HG03280 (cell line): ENCODE measurements around the gene ACP4.

Experiments
- ATAC-seq: cut with Tn5 transposase; IDR thresholded peaks from one replicate; pipeline ENCODE4 v1.9.1; 2021; ENCODE audit warnings: mild to moderate bottlenecking, moderate library complexity; ENCODE audit not compliant: unreplicated experiment

ACP4 gene

DNA sequence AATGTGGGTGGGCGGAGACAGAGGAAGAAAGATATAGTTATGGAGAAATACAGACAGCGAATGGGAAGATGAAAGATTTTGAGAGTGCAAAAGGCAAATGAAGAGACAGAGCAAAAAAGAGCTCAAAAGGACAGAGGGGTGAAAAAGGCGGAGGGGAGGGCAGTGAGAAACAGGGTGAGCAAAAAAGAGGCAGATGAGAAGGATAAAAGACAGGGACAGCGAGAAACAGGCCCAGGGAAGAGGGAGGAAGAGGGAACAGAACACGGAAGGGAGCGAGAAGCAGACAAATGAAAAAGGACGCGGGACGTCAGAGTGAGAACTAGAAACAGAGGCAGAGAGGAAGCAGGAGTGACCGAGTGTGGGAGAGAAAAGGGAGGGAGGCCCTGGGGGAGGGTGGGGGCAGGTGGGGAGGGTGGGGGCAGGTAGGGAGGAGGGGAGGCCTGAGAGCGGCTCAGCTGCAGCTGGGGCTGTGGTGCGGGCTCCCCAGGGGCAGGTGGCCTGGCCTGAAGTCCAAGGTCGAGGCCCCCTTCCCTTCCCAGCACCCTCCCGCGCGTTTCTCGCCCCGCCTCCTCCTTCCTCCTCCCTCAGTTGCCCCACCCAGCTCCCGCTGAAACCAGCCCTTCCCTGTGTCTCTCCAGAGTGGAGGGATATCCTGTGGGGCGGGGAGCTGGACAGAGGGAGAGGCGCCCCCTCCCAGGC, 30.5 kb downstream of the ACP4 start:
- ATAC-seq, result no peak

DNA sequence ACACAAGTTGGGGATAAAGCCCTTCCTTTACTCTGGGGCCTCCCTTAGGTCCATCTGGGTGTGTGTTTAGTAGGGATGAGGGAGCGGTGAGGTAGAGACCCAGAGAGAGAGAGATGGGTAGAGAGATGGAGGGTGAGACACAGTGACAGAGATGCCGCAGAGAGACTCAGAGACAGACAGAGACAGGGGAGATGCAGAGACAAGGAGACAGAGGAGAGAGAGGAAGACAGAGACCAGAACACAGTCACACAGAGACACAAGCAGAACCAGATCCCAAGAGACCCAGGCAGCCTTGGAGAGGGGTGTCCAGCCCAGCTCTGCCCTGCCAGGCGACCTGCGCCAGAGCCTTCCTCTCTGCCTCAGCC, 31.0 kb downstream of the ACP4 start:
- no peak for ATAC-seq

DNA sequence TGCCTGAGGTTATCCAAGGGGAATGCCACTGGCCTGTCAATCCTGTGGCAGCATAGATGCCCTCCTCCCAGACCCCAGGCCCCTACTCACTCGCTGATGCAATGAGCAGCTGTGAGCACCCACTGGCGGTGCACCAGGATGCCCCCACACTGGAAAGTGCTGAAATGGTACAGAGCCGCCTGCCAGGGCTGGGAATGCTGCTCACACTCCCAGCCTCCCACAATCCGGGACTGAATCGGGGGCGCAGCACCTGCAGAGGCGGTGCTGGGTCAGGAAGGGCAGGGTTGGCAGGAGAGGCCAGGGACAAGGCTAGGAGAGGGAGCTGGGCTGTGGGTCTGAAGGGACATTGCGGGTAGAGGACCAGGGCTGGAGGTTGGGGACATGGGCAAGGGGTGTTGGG, 31.4 kb downstream of the ACP4 start:
- no peak for ATAC-seq

DNA sequence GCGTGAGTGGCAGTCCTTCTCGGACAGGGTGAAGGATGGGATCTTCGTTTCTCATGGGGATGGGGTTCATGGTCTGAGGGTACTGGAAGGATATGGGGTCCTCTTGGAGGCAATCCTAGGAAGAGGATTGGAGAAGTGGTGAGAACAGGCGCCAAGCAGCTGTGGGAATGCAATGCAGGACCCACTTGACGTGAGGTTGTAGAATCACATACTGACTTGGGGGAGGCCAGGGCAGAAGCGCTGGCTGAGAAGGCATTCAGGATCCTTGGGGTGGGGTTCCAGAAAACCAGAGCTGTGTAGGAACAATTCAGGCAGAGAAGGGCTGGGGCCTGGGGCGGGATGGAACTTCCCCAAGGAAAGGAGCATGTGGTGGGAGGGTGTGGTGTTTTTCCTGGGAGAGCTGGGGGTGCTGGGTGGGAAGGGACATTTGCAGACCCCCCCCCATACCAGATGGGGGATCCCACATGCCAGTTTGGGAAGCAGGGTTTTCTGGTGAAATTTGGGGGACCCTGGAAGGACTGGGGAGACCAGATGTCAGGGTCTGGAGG, 32.5 kb downstream of the ACP4 start:
- no peak for ATAC-seq

DNA sequence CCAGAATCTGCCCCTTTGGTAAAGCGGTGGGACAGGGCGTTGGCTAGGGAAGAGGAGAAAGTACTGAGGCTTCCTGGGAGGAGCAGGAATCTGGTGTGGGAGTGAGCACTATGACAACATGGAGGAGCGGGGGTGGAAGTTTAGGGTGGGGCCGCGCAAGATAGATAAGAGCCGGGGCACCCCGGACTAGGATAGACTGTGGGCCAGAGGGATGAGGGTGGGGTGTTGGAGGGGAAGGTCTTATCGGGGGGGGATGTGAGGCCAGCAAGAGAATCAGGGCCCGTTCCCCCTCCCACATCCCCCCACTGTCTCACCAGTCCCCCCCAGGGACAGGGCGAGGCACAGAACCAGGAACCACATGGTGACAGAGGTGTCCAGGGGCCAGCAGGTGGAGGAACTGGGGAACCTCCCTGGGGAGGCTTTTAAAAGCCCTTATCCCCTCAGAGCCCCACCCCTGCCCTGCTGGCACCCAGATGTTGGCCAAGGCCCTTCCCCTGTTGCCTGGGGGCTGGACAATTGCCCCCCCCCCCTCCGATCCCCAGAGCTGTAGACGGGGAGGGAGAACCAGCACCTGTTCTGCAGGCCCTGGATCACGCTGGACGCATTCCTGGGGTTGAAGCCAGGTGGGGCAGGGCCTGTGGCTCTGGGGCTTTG, 33.3 kb downstream of the ACP4 start, which contains the start of gene KLK1:
KLK1 (minus strand) TSS at position 399 of the 654 bp plus-strand sequence; CDS start at position 360, 39 bp downstream.
- ATAC-seq, result no peak

DNA sequence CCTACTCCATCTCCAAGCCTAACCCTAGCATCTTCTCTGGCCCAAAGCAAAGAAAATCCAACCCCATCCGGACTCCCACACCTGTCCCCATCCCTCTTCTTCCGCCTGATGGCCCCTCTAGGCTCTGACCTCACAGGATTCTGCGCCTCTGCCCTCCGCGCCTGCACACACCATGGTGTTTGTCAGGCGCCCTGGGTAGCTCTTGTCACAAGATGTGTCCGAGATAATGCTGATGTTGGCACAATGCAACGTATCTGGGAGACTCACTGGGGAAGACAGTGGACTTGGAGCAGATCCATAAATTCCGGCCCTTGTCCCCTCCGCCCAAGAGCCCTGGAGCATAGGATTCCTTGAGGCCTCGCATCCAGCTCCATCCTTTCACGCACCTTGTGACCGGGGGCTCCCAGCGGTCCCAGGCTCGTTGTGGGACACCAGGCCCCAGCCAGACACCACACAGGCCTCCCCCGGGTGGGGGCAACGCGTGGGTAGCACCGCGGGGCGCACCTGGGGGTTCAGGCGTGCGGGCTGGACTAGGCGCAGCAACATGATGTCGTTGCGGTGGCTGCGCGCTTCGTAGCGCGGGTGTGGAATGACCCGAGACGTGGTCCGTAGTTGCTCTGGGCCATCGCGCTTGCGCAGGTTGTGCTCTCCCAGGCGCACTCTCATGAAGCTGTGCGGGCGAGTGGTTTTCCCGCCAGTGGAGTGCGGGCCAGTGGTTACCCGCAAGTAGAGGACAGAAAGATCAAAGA, 36.5 kb downstream of the ACP4 start:
- ATAC-seq, result no peak

DNA sequence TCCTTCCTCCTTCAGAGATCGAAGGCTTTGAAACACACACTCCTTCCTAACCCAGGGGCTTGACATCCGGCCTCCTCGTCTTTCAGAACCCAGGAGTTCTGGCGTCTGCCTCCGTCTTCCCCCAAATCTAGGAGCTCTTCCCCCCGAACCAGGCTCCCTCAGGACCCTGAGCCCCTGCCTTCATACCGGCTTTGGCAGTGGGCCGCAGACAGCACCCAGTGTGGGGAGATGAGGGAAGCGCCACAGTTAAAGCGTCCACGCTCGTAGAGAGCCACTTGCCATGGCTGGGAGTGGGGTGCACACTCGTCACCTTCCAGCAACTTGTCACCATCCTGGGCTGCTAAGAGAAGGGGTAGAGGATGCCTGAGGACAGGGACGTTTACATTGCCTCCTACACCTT, 37.3 kb downstream of the ACP4 start:
- no peak for ATAC-seq

DNA sequence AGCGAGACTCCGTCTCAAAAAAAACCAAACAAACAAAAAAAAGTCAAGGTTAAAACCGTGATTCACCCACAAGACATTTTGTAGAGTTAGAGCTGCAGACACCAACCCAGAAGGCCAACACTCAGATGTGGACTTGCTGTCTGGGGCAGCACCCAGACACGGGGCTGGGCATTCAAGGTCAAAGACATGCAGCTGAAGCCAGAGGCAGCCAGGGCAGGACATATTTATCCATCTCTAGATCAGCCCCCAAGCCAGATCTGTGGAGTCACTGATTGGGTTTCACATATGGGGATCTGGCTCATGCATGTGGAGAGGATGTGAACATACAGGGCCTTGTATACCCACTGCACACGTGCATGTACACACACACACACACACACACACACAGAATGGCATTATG, 39.6 kb downstream of the ACP4 start:
- ATAC-seq, result no peak

DNA sequence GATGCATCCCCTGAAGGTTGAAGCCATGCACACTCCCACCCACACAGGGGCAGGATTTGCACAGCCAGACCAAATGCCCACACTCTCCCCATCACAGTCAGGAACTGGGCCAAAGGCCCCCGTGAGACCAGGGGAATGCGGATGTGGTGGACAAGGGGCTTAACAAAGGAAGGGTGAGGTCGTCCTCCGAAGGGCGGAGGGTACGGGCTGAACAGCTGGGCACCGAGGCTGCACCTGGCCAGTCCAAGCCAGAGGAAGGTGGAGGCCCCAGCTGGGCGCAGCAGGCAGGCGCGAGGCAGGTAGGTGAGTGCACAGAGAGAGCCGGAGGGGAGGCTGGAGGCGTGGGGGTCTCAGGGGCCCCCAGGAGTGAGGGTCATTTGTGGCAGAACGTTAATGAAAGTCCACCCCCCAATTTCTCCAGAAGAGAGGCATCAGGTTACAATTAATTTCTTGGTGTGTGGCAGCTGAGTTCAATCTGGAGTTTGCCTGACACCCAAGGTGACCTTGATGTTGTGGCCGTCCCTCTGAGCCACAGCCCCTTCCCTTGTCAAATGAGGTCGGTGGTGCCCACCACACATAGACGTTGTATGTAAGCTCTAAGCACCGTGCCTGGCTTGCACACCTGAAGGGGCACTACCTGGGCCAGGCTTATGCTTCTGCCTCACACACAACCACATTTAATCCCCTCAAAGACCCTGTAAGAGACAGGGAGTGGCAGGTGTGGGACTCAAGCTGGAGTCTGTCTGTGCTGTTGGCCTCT, 40.2 kb downstream of the ACP4 start:
- ATAC-seq, result no peak

DNA sequence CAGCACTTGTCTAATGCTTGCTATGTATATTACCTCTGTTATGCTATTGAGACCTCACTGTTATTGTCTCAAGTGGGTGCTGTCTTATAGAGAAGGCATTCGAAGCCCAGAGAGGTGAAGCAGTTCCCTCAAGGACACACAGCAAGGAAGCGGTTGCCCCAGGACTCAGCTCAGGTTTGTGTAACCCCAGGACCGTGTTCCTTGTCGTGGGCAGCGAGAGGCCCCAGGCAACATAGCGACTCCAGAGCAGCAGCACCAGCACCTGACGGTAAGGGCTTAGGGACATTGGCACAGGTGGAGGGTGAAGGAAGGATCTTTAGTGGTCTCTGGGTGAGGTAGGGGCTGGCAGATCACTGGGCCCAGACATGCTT, 40.8 kb downstream of the ACP4 start:
- ATAC-seq, result no peak

DNA sequence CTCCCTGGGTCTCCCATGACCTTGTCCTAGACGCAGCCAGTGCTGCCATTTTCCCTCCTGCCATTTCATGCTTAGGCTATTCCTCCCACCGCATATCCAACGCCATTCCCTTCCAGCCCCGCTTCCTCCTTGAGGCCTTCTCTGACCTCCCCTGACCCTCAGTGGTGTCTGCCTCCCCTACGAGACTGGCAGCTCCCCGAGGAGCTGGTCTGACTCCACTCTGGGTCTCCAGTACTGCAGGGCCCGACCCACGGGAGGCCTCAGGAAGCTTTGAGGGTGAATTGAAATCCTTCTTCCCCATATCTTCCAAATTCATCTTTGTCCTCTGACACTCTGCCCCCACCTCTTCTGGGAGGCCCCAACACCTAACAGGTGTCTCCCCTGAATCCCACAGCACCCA, 42.5 kb downstream of the ACP4 start:
- no peak for ATAC-seq

DNA sequence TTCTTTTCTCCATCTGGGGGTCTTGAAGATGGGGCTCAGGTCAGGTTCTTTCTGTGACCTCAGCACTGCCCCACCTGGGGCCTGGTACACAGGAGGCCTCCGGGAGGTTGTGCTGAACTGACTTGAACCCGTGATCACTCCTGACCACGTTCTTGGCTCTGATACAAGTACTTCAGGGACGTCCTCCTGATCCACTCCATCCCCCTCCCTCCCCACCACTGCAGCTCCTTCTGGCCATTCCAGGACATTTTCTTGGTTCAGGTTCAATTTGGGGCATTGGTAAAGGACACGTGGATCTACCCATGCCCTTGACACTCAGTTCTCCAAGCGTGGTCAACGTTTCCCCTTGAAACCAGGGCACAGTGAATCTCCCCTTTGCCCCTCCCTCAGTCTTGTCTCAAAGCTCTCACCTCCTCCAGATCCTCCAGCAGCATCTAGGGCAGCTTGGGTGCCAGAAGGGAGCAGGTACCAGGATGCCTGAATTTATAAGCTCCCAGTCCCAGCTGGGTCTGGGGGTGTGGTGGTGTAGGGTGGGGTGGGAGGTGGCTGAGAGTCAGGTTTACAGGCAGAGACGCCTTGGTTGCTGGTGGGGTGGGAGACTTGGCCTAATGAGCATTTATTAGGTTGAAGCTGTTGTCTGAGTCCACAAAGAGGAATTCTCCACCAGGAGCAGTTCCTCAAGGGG, 43.0 kb downstream of the ACP4 start, which contains the start of gene KLK15:
KLK15 (minus strand) TSS at position 458 of the 685 bp plus-strand sequence. CDS start 2,082 bp downstream, outside the sequence.
- ATAC-seq, result no peak

DNA sequence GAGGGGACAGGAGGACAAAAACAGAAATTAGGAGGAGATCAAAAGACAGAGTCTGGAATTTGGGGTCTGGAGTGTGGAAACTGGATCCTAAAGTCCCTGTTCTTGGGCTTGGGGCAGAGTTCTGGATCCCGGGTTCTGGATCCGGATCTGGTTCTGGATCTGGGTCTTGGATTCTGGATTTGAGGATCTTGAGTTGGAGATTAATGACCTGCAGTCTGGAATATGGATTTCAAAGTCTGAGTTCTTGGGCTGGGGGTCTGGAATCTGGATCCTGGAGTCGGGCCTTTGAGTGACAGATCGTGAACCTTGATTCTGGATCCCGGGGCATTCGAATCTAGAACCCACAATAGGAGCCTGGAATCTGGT, 43.6 kb downstream of the ACP4 start:
- ATAC-seq, result no peak

DNA sequence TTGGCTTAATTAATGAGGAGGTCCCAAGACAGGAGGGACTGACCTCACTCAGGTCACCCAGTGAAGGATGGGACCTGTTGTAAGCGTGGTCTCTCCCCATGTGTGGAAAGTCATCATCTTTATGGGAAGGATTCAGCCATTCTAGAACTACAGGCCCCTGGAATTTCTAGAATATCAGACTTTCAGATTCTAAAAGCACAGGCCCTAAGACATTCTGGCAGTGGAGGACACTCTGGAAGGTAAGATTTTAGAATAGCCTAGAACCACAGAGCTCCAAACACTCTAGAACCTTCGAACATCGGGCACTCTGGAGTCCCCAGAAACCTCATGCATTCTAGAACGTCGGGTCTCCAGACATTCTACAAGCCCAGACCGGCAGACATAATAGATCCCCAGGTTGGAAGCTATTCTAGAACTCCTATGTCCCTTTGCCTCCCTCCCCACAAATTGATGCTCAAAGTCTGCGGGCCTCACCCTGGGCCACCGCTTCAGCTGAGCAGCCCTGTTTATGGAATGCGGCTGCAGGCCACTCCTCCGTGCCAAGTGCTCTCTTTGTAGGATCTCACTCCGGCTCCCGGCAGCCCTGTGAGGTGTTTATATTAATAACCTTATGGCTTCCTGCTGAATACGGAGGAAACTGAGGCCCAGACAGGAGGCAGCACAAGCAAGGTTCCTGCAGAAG, 45.0 kb downstream of the ACP4 start:
- ATAC-seq, result no peak

DNA sequence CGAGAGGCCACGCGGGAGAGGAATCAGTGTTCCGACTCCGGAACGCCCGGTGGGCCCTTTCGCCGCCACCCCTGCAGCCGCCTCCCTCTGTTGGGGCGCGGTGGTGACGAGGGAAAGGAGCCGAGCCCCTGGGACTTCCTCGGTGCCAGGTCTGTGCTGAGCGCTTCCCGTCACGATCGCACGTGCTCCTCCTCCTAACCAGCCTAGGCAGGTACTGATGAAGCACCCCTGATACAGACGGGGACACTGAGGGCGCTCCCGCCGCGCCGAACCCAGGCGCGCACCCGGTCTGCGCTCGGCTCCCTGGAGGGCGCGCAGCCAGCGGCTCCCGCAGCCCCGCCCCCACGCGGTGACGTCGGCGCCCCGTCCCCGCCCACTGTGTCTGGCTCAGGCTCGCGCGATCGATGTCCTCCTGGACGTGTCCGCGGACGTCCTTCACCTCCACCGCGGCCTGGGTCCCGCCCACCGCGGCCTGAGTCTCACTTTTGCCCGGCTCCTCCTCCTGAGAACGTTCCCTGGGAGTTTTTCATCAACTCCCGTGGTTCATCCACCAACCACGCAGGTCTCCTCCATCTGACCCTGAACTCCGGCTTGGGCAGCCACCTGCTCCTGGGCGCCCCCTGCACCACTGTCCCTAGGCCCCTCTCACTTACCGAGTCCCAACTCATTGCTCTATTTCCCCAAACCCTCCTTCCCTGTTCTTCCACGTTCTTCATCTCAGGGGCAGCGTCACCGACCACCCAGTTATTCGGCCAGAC, 45.7 kb downstream of the ACP4 start:
- peak; percentile 83 for ATAC-seq

DNA sequence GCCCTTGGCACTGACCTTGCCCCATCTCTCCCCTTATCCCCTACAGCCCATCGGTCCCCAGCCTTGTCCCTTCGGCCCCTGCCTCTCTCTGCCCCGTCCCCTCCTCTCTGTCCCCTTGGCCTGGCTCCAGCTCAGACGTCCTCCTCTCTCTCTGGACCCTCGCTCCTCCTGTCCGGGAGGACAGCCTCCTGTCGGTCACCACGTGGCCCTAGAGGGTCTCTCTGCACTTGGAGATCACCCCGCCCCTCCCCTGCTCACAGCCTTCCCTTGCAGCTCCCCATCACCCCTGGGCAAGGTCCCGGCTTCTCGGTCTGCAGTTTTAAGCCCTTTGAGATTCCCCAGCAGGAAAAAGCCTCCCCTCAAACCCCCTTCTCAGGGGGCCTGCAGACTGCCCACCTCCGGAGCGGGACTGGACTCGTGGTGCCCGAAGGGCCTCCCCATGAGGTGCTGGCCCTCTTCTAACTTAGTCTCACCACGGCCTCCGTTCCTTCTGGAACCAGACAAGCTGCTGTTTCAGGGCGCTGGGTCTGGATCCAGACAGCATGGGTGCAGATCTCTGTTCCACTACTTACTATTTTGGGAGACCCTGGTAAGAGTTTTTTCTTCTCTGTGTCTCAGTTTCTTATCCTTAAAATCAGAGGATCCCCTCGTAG, 46.5 kb downstream of the ACP4 start:
- ATAC-seq, result no peak

DNA sequence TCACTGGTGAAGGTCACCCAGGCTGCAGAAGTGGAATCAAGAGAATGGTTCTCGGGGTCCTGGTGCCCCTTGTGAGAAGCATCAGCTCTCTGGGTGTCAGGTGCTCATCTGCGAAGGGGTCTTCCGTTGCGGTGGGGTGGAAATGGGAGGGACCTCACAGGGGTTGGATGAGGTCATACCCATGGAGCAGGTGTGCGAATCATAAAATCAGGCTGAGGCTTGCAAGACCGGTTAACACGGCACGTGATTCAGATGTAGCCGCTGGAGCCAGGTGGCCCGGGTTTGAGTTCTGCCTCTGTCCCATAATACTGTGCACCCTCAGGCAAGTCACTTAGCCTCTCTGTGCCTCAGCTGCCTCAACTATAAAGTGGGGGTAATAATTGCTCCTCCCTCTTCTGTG, 47.1 kb downstream of the ACP4 start:
- no peak for ATAC-seq

DNA sequence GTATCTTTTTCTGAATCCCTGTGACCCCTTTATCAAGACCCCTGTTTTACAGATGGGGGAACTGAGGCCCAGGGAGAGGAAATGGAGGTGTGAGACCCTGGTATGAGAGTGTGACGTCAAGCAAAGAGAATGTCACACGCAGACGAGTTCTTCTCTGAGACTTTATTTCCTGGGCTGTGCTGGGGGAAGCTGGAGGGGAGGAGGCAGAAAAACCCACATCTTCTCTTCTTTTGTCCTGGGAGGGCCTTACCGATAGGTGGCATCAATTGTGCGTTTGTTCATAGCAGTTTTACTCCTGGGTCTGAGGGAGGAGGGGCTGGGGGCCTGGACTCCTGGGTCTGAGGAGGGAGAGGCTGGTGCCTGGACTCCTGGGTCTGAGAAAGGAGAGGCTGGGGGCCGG, 48.0 kb downstream of the ACP4 start:
- ATAC-seq, result no peak
